ENCODE results near the gene LAMA5. TPM values are rescaled to one million over a fixed set of nuclear protein-coding genes. Genes with fewer than 3 reads are reported as not detected.

LAMA5 gene
- total and polyA plus RNA-seq, 2 of the 8 experiments (the other 6 are each of a cell fraction or from before 2014, with no cell fraction given) = 34.4 to 225 TPM

DNA sequence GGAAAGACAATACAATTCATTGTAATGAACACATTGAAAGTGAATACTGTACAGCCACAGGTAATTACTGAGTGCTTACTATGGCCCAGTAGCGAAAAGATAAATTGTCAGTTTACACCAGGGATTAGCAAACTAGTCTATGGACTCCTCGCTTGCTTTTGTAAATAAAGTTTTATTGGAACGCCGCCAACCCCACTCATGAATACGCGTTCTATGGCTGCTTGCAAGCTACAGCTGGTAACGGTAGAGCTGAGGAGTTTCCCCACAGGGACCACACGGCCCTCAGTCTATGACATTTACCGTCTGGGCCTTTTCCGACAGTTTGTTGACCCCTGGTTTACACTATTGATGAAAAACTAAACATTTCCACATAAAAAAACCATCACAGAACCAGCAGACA lies 24.2 kb downstream of the LAMA5 start:
- WGBS, 2 experiments (ENCODE audit: extremely low coverage in 1 of 2, insufficient coverage in 1 of 2, insufficient read length in 1 of 2, insufficient replicate concordance in 2 of 2, low coverage in 1 of 2, low lambda C conversion rate in 2 of 2, missing lambda C conversion rate in 1 of 2) = 90% methylated on average over 10 of the region's 10 CpGs; no CpG with 5 or more reads in 1 of the 2 experiments
- no peak overlapping the region for H2BK20ac ChIP-seq (ENCODE audit: low read length)
- POLR2A ChIA-PET (ENCODE audit: partially characterized antibody) = interaction anchor here (0.6 to 12.3 kb wide), 6 partner anchors 10 to 36 kb away, joined by 3 to 95 read pairs (median 4); no protein-coding TSS in a partner anchor
- no peak overlapping the region for H4K8ac ChIP-seq (ENCODE audit: extremely low read depth, insufficient read depth, low read length)
- no peak overlapping the region for H3K27ac ChIP-seq (ENCODE audit: low read depth, low read length)
- H3K36me3 ChIP-seq (ENCODE audit: control insufficient read depth in 2 of 4, insufficient read depth in 4 of 4, low read length in 3 of 4) = peaks cover 25 to 63% (median 55%) of the 10 kb centered on the region in 4 experiments
- H3K79me2 ChIP-seq (ENCODE audit: control insufficient read depth in 1 of 2, insufficient read depth in 2 of 2, low read length in 2 of 2) = no peaks in the 10 kb centered on the region
- H2BK15ac ChIP-seq (ENCODE audit: low read length) = no peak overlapping the region
- no peaks in the 10 kb centered on the region for H3K9me3 ChIP-seq (ENCODE audit: insufficient read depth in 2 of 2, low read depth in 1 of 2, low read length in 1 of 2)
- no peak overlapping the region for H3K18ac ChIP-seq (ENCODE audit: extremely low read depth, low read length)
- H3K4me1 ChIP-seq (replicated peaks in 1 of 4; ENCODE audit: control insufficient read depth in 3 of 4, insufficient read depth in 4 of 4, low read length in 3 of 4) = no peaks in the 10 kb centered on the region
- H3K79me1 ChIP-seq (ENCODE audit: low read depth, low read length) = no peaks in the 10 kb centered on the region; the same call in 1 of the 2 replicates
- TF ChIP-seq, protein P1, sequence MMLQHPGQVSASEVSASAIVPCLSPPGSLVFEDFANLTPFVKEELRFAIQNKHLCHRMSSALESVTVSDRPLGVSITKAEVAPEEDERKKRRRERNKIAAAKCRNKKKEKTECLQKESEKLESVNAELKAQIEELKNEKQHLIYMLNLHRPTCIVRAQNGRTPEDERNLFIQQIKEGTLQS (IDR thresholded peaks at IDR 0.05; ENCODE audit: insufficient read depth, low read depth, low read length) = no peak
- TF ChIP-seq HDAC2 (IDR thresholded peaks at IDR 0.05; ENCODE audit: borderline replicate concordance in 1 of 2, low read depth in 2 of 2, low read length in 2 of 2) (no peak), GTF2F1 (IDR thresholded peaks at IDR 0.05; ENCODE audit: borderline replicate concordance, low read depth, low read length) (no peak), SP4 (IDR thresholded peaks at IDR 0.05; ENCODE audit: low read length) (no peak), BRCA1 (IDR thresholded peaks at IDR 0.05; ENCODE audit: low read depth, low read length) (no peak)
- TF ChIP-seq, protein P2, sequence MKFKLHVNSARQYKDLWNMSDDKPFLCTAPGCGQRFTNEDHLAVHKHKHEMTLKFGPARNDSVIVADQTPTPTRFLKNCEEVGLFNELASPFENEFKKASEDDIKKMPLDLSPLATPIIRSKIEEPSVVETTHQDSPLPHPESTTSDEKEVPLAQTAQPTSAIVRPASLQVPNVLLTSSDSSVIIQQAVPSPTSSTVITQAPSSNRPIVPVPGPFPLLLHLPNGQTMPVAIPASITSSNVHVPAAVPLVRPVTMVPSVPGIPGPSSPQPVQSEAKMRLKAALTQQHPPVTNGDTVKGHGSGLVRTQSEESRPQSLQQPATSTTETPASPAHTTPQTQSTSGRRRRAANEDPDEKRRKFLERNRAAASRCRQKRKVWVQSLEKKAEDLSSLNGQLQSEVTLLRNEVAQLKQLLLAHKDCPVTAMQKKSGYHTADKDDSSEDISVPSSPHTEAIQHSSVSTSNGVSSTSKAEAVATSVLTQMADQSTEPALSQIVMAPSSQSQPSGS (IDR thresholded peaks at IDR 0.05; ENCODE audit: low read length) = no peak
- no peaks in the 10 kb centered on the region for H3K23me2 ChIP-seq (ENCODE audit: low read depth, low read length)
- H4K20me1 ChIP-seq (replicated peaks in 1 of 2; ENCODE audit: control insufficient read depth in 1 of 2, insufficient read depth in 2 of 2, low read length in 2 of 2) = peaks cover 0 to 14% of the 10 kb centered on the region in 2 experiments
- H2AFZ ChIP-seq (ENCODE audit: low read length) = no peak overlapping the region
- no peak overlapping the region for H2BK120ac ChIP-seq (replicated peaks; ENCODE audit: low read depth, low read length)
- H3K4me2 ChIP-seq (ENCODE audit: insufficient read depth in 1 of 2, low read depth in 2 of 2, low read length in 2 of 2) = no peak overlapping the region
- no peak for FAIRE-seq
- no peak overlapping the region for H3K9ac ChIP-seq (replicated peaks in 1 of 4; ENCODE audit: extremely low read depth in 1 of 4, low read depth in 3 of 4, low read length in 3 of 4)
- H4K5ac ChIP-seq (ENCODE audit: insufficient read length, low read depth, low read length) = no peak overlapping the region
- H4K91ac ChIP-seq (replicated peaks; ENCODE audit: insufficient read length, low read length) = no peak overlapping the region
- H2BK12ac ChIP-seq (ENCODE audit: low read depth, low read length) = no peak overlapping the region
- H3K4me3 ChIP-seq (ENCODE audit: extremely low read depth in 1 of 4, insufficient read depth in 2 of 4, low read depth in 3 of 4, low read length in 4 of 4) = no peak overlapping the region
- H2AK5ac ChIP-seq (ENCODE audit: low read depth, low read length) = no peak overlapping the region
- no peak overlapping the region for H3K4ac ChIP-seq (replicated peaks; ENCODE audit: insufficient read length, low read depth, low read length)
- no peaks in the 10 kb centered on the region for H3K27me3 ChIP-seq (replicated peaks in 1 of 4; ENCODE audit: control insufficient read depth in 3 of 4, extremely low read depth in 1 of 4, insufficient read depth in 3 of 4, low read length in 3 of 4)
- CTCF ChIA-PET (ENCODE audit: partially characterized antibody) = interaction anchor here (1.8 to 3.6 kb wide), 2 partner anchors 27 to 40 kb away, joined by 5 to 17 read pairs; no protein-coding TSS in a partner anchor
- H3K14ac ChIP-seq (ENCODE audit: insufficient read length) = no peak overlapping the region
- H2BK5ac ChIP-seq (ENCODE audit: low read depth, low read length) = no peak overlapping the region
- DNase-seq (ENCODE audit: low read depth in 1 of 2, low spot score in 2 of 2) = no peak
- H3K23ac ChIP-seq (ENCODE audit: insufficient read length) = no peak overlapping the region
- H3K56ac ChIP-seq (replicated peaks; ENCODE audit: insufficient read length, low read depth, low read length) = no peak overlapping the region

Measured in H1 (cell line).